PC-3 (cell line): Measurements from ENCODE around the gene NUP153. TPM values are rescaled to one million over a fixed set of nuclear protein-coding genes. Genes with fewer than 3 reads are reported as not detected.

ENCODE experiments used
- ATAC-seq: fragments of 200-7000 bp; cut with Tn5 transposase; 2 replicates; pipeline ENCODE4 v1.9.1; 2020; ENCODE audit warnings: mild to moderate bottlenecking, moderate library complexity
- BruUV-seq: library from RNA; stranded (reverse); fragments of 400-500 nt; replicated peaks from 2 replicates; lab custom pipeline; 2021; lab: Mats Ljungman, UMichigan
- CTCF ChIA-PET: fragments of 300-600 bp; sonication (Branson Sonifier 250); formaldehyde crosslinking; loops from one replicate; lab custom pipeline; 2022; ENCODE audit warnings: antibody characterized with exemption; lab: Charles Lee
- POLR2A ChIA-PET: fragments of 300-600 bp; sonication (Branson Sonifier 250); formaldehyde crosslinking; loops from one replicate; lab custom pipeline; 2022; ENCODE audit warnings: antibody characterized with exemption; ENCODE audit not compliant: unreplicated experiment; lab: Charles Lee
- DNase-seq: peaks from one replicate; pipeline ENCODE4 v3.0.0-alpha.2; 2015
- H2AFZ ChIP-seq: fragments of 300-600 bp; sonication (generic); 2 replicates; pipeline ENCODE4 v1.6.0; 2016; ENCODE audit warnings: antibody characterized with exemption, low read length
- H3F3A ChIP-seq: fragments of 300-600 bp; sonication (generic); one replicate; pipeline ENCODE4 v1.6.0; 2017; ENCODE audit warnings: antibody characterized with exemption, low read length, control low read depth, mild to moderate bottlenecking; ENCODE audit not compliant: unreplicated experiment
- H3K27ac ChIP-seq: fragments of 300-600 bp; sonication (generic); 2 replicates; pipeline ENCODE4 v1.5.1; 2016; ENCODE audit warnings: mild to moderate bottlenecking, low read length
- H3K27me3 ChIP-seq: fragments of 300-600 bp; sonication (generic); 2 replicates; pipeline ENCODE4 v1.6.1; 2016; ENCODE audit warnings: low read length, mixed read lengths
- H3K36me3 ChIP-seq: fragments of 300-600 bp; sonication (generic); 2 replicates; pipeline ENCODE4 v1.6.1; 2016; ENCODE audit warnings: low read depth, mixed run types, low read length, mixed read lengths
- H3K4me1 ChIP-seq: fragments of 300-600 bp; sonication (generic); 2 replicates; pipeline ENCODE4 v1.5.1; 2016; ENCODE audit warnings: low read length; ENCODE audit not compliant: insufficient read depth
- H3K4me2 ChIP-seq: fragments of 300-600 bp; sonication (generic); 2 replicates; pipeline ENCODE4 v1.6.0; 2016; ENCODE audit warnings: low read length
- H3K4me3 ChIP-seq: fragments of 300-600 bp; sonication (generic); 2 replicates; pipeline ENCODE4 v1.5.1; 2016; ENCODE audit warnings: mild to moderate bottlenecking, low read length, mixed read lengths
- H3K79me2 ChIP-seq: fragments of 300-600 bp; sonication (generic); 2 replicates; pipeline ENCODE4 v1.6.1; 2017; ENCODE audit warnings: low read length, mixed read lengths
- H3K9ac ChIP-seq: fragments of 300-600 bp; sonication (generic); 2 replicates; pipeline ENCODE4 v1.6.0; 2016; ENCODE audit warnings: mild to moderate bottlenecking, low read length
- H3K9me2 ChIP-seq: fragments of 300-600 bp; sonication (generic); replicated peaks from 2 replicates; pipeline ENCODE4 v1.6.1; 2016; ENCODE audit warnings: mixed run types, low read length, mixed read lengths
- H3K9me3 ChIP-seq: fragments of 300-600 bp; sonication (generic); 2 replicates; pipeline ENCODE4 v1.6.1; 2016; ENCODE audit warnings: low read length, mixed read lengths
- H4K20me1 ChIP-seq: fragments of 300-600 bp; sonication (generic); 2 replicates; pipeline ENCODE4 v1.6.1; 2016; ENCODE audit warnings: low read length, mixed read lengths
- CTCF ChIP-seq: fragments of 300-600 bp; sonication (generic); conservative IDR thresholded peaks from 2 replicates; pipeline ENCODE4 v1.5.1; 2017; ENCODE audit warnings: antibody characterized with exemption, low read depth, mild to moderate bottlenecking, low read length
- EZH2 ChIP-seq: fragments of 300-600 bp; sonication (generic); IDR thresholded peaks from one replicate; pipeline ENCODE4 v1.6.1; 2017; ENCODE audit warnings: antibody characterized with exemption, mild to moderate bottlenecking, low read length; ENCODE audit not compliant: unreplicated experiment
- EZH2phosphoT487 ChIP-seq: fragments of 300-600 bp; sonication (generic); IDR thresholded peaks from 2 replicates; pipeline ENCODE4 v1.6.1; 2018; ENCODE audit warnings: mild to moderate bottlenecking, antibody characterized with exemption, low read length, borderline replicate concordance
- intact Hi-C: fragments of 100-400 bp; cut with micrococcal nuclease; formaldehyde crosslinking; loops from 2 replicates; pipeline ENCODE4 v1.9.0; 2023
- total RNA-seq: library from RNA; depleted of rRNA; stranded (reverse); fragments of >200 nt; gene quantifications from 2 replicates; pipeline ENCODE4 v1.2.3, GENCODE V29; 2014

Gene NUP153
- total RNA-seq, 1 experiment from 2014 or later: 48.3 TPM

GRCh38 chr6:17585766-17586490 is 120.8 kb downstream of the NUP153 start:
- Histone ChIP-seq H3K4me3 (no peak overlapping the region), H3K9me3 (no peaks in the 10 kb centered on the region), H3K27me3 (no peaks in the 10 kb centered on the region), H2AFZ (no peak overlapping the region), H3K9ac (no peak overlapping the region), H3K9me2 (no peaks in the 10 kb centered on the region), H3K36me3 (no peaks in the 10 kb centered on the region), H4K20me1 (no peaks in the 10 kb centered on the region), H3K27ac (no peak overlapping the region), H3K4me1 (peaks cover 16% of the 10 kb centered on the region), H3K4me2 (no peak overlapping the region), H3K79me2 (no peaks in the 10 kb centered on the region), H3F3A (no peaks in the 10 kb centered on the region)
- ATAC-seq: peak; percentile 34; the same call in 1 of the 2 replicates
- peak; percentile 74 for DNase-seq
- POLR2A ChIA-PET: interaction anchor here (0.6 to 0.8 kb wide), 2 partner anchors 15 to 156 kb away, joined by 3 to 7 read pairs; no protein-coding TSS in a partner anchor
- no TSS peak for BruUV-seq
- CTCF ChIA-PET: interaction anchor here (0.6 kb wide), 2 partner anchors 80 to 158 kb away, joined by 3 read pairs; no protein-coding TSS in a partner anchor
- TF ChIP-seq EZH2: no peak
- peak; percentile 67 for TF ChIP-seq CTCF
- intact Hi-C loops: loop anchor here (2.0 kb wide), 1 partner anchor 229 kb away; no protein-coding TSS in a partner anchor

GRCh38 chr6:17584241-17584803 is 122.4 kb downstream of the NUP153 start:
- ChIA-PET CTCF (interaction anchor here (0.5 to 0.9 kb wide), 8 partner anchors 16 to 591 kb away, joined by 3 to 23 read pairs (median 4); partner anchors contain the start of gene FAM8A1), POLR2A (no interaction called here)
- Histone ChIP-seq H3K9ac (no peak overlapping the region), H3K79me2 (no peaks in the 10 kb centered on the region), H2AFZ (peak overlapping the region; percentile 58), H4K20me1 (no peaks in the 10 kb centered on the region), H3K9me2 (no peaks in the 10 kb centered on the region), H3K36me3 (no peaks in the 10 kb centered on the region), H3F3A (no peaks in the 10 kb centered on the region), H3K4me3 (peak overlapping the region; percentile 15; the same call in 1 of the 2 replicates), H3K4me1 (peaks cover 9% of the 10 kb centered on the region), H3K4me2 (peak overlapping the region; percentile 35; the same call in 1 of the 2 replicates), H3K9me3 (no peaks in the 10 kb centered on the region), H3K27me3 (no peaks in the 10 kb centered on the region), H3K27ac (no peak overlapping the region)
- TF ChIP-seq CTCF (peak; percentile 96), EZH2phosphoT487 (no peak)
- peak; percentile 75 for ATAC-seq
- no TSS peak for BruUV-seq
- intact Hi-C loops: loop anchor here (1.0 to 5.0 kb wide), 4 partner anchors 87 to 428 kb away; partner anchors contain the start of gene RBM24
- peak; percentile 75 for DNase-seq
